CD14-positive monocyte (primary cell): ENCODE data around the gene COL25A1. TPM values are rescaled to one million over a fixed set of nuclear protein-coding genes. Genes with fewer than 3 reads are reported as not detected.

Source experiments
- DNase-seq, 3 donors: peaks; one replicate each; pipeline ENCODE4 v3.0.0-alpha.2; 2011 to 2022
- H2AFZ ChIP-seq: 2 replicates; pipeline ENCODE4 v1.6.0; 2012; ENCODE audit warnings: mild to moderate bottlenecking, low read depth, low read length, inconsistent platforms; ENCODE audit not compliant: insufficient read depth, poor library complexity, severe bottlenecking
- H3K27ac ChIP-seq, 2 donors: 1 replicate in 1 of 2; 2 replicates in 1 of 2; pipeline ENCODE4 v1.5.1; 2012 to 2013; ENCODE audit warnings: low read length in 2 of 2, control low read depth in 1 of 2, inconsistent platforms in 1 of 2, low read depth in 1 of 2, mild to moderate bottlenecking in 1 of 2
- H3K27me3 ChIP-seq, 2 donors: one replicate each; pipeline versions ENCODE4 v1.6.0 to v1.6.1; 2011 to 2013; ENCODE audit warnings: low read length in 2 of 2; ENCODE audit not compliant: control insufficient read depth in 2 of 2, insufficient read depth in 2 of 2
- H3K36me3 ChIP-seq, 2 donors: replicated peaks in 1 of 2; 1 replicate in 1 of 2; 2 replicates in 1 of 2; pipeline versions ENCODE4 v1.5.1 to v1.6.1; 2012 to 2013; ENCODE audit warnings: low read length in 2 of 2, control low read depth in 1 of 2, inconsistent platforms in 1 of 2, mild to moderate bottlenecking in 1 of 2; ENCODE audit not compliant: insufficient read depth in 2 of 2, control insufficient read depth in 1 of 2
- H3K4me1 ChIP-seq, 2 donors: 1 replicate in 1 of 2; 2 replicates in 1 of 2; pipeline versions ENCODE4 v1.5.1 to v1.6.1; 2012 to 2013; ENCODE audit warnings: low read length in 2 of 2, control low read depth in 1 of 2, inconsistent platforms in 1 of 2, mild to moderate bottlenecking in 1 of 2, moderate library complexity in 1 of 2; ENCODE audit not compliant: insufficient read depth in 2 of 2, control insufficient read depth in 1 of 2
- H3K4me2 ChIP-seq: replicated peaks from 2 replicates; pipeline ENCODE3; 2012; ENCODE audit warnings: low read length, moderate library complexity, mild to moderate bottlenecking; ENCODE audit not compliant: poor library complexity, severe bottlenecking; ENCODE audit errors: extremely low read depth
- H3K4me3 ChIP-seq, 3 experiments: fragments of 200-600 bp in 1 of 3; sonication (generic) in 1 of 3; replicated peaks in 1 of 3; 1 replicate in 2 of 3; 2 replicates in 1 of 3; pipeline ENCODE4 v1.5.1; 2011 to 2013; ENCODE audit warnings: low read length in 3 of 3, mild to moderate bottlenecking in 3 of 3, control low read depth in 2 of 3, low read depth in 2 of 3, inconsistent platforms in 1 of 3, moderate library complexity in 1 of 3
- H3K79me2 ChIP-seq: 2 replicates; pipeline ENCODE4 v1.6.0; 2012; ENCODE audit warnings: mild to moderate bottlenecking, control low read depth, inconsistent platforms, low read length, moderate library complexity; ENCODE audit not compliant: insufficient read depth
- H3K9ac ChIP-seq: 2 replicates; pipeline ENCODE4 v1.6.0; 2017; ENCODE audit warnings: low read length, mild to moderate bottlenecking; ENCODE audit not compliant: insufficient read depth, poor library complexity, severe bottlenecking
- H3K9me3 ChIP-seq, 2 donors: replicated peaks in 1 of 2; 1 replicate in 1 of 2; 2 replicates in 1 of 2; pipeline versions ENCODE4 v1.5.1 to v1.6.1; 2012 to 2013; ENCODE audit warnings: low read length in 2 of 2, control low read depth in 1 of 2; ENCODE audit not compliant: control insufficient read depth in 1 of 2, insufficient read depth in 1 of 2
- H4K20me1 ChIP-seq: 2 replicates; pipeline ENCODE4 v1.6.0; 2012; ENCODE audit warnings: mild to moderate bottlenecking, low read length, control low read depth, moderate library complexity; ENCODE audit not compliant: insufficient read depth
- H3K27ac Mint-ChIP-seq, 7 donors: one replicate each; pipeline ENCODE4 v1.8.0; 2020; ENCODE audit warnings: mild to moderate bottlenecking in 7 of 7, mixed read lengths in 7 of 7, moderate library complexity in 6 of 7, inconsistent platforms in 2 of 7
- H3K27me3 Mint-ChIP-seq, 3 donors: one replicate each; pipeline ENCODE4 v1.8.0; 2021 to 2022; ENCODE audit warnings: low read depth in 3 of 3, mild to moderate bottlenecking in 3 of 3, mixed read lengths in 3 of 3, moderate library complexity in 3 of 3, inconsistent platforms in 1 of 3
- H3K36me3 Mint-ChIP-seq, 2 donors: one replicate each; pipeline ENCODE4 v1.8.0; 2020; ENCODE audit warnings: mixed read lengths in 2 of 2, inconsistent platforms in 1 of 2, mild to moderate bottlenecking in 1 of 2
- H3K4me1 Mint-ChIP-seq: one replicate; pipeline ENCODE4 v1.8.0; 2020; ENCODE audit warnings: mild to moderate bottlenecking, mixed read lengths
- H3K4me3 Mint-ChIP-seq, 2 donors: one replicate each; pipeline ENCODE4 v1.8.0; 2020; ENCODE audit warnings: mild to moderate bottlenecking in 2 of 2, mixed read lengths in 2 of 2, moderate library complexity in 1 of 2
- H3K9me3 Mint-ChIP-seq, 7 donors: one replicate each; pipeline ENCODE4 v1.8.0; 2020 to 2022; ENCODE audit warnings: mixed read lengths in 7 of 7, mild to moderate bottlenecking in 6 of 7, moderate library complexity in 6 of 7, inconsistent platforms in 2 of 7
- WGBS: methylation state at CpG from one replicate; pipeline ENCODE4 v1.1.5; 2013; ENCODE audit warnings: missing lambda C conversion rate; ENCODE audit not compliant: insufficient coverage; 5-methylcytosine and 5-hydroxymethylcytosine counted together
- intact Hi-C, 2 donors: fragments of 100-400 bp; cut with micrococcal nuclease; formaldehyde crosslinking; loops; one replicate each; pipeline versions ENCODE4 v1.15.0 to v1.15.1; 2023
- polyA plus RNA-seq, 3 donors: library from polyadenylated mRNA; depleted of rRNA in 1 of 3; unstranded in 2 of 3; stranded (reverse) in 1 of 3; fragments of 300-500 nt in 2 of 3; fragments of >200 nt in 1 of 3; fragmentation: Illumina TruSeq in 2 of 3; gene quantifications; 1 replicate in 2 of 3; 2 replicates in 1 of 3; pipeline ENCODE4 v1.2.3, GENCODE V29; 2012 to 2021
- TF ChIP-seq, protein P1 (sequence below): fragments of 200-600 bp; IDR thresholded peaks from one replicate; pipeline ENCODE4 v1.8.0; 2022; ENCODE audit warnings: antibody characterized with exemption, mild to moderate bottlenecking

Gene COL25A1
- polyA plus RNA-seq, 3 donors, result not detected

GRCh38 chr4:108762559-108763225 lies 539.8 kb downstream of the COL25A1 start, which contains the start of gene ETNPPL:
TSS of gene ETNPPL (minus strand) at chr4:108763053. CDS start at chr4:108762898, 155 bp downstream.
- no peak within 1 kb of the TSS for H3K9ac ChIP-seq
- no peaks in the 10 kb centered on the region for H3K36me3 ChIP-seq
- intact Hi-C loops, result no loop called here
- under 1% methylated on average over 55 of the region's 61 CpGs for WGBS
- H3K79me2 ChIP-seq, result no peaks in the 10 kb centered on the region
- Mint-ChIP-seq H3K4me1 (peaks cover 13% of the 10 kb centered on the region), H3K27me3 (peaks cover 37 to 56% (median 54%) of the 10 kb centered on the region in 3 donors), H3K27ac (no peak within 1 kb of the TSS), H3K4me3 (peak within 1 kb of the TSS; percentile 60 to 89), H3K9me3 (peaks cover 0 to 21% (median 16%) of the 10 kb centered on the region in 7 donors), H3K36me3 (peaks cover 0 to 6% of the 10 kb centered on the region in 2 donors)
- H3K9me3 ChIP-seq, result no peaks in the 10 kb centered on the region
- TF ChIP-seq, protein P1, sequence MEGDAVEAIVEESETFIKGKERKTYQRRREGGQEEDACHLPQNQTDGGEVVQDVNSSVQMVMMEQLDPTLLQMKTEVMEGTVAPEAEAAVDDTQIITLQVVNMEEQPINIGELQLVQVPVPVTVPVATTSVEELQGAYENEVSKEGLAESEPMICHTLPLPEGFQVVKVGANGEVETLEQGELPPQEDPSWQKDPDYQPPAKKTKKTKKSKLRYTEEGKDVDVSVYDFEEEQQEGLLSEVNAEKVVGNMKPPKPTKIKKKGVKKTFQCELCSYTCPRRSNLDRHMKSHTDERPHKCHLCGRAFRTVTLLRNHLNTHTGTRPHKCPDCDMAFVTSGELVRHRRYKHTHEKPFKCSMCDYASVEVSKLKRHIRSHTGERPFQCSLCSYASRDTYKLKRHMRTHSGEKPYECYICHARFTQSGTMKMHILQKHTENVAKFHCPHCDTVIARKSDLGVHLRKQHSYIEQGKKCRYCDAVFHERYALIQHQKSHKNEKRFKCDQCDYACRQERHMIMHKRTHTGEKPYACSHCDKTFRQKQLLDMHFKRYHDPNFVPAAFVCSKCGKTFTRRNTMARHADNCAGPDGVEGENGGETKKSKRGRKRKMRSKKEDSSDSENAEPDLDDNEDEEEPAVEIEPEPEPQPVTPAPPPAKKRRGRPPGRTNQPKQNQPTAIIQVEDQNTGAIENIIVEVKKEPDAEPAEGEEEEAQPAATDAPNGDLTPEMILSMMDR, result no peak
- H2AFZ ChIP-seq, result peak within 1 kb of the TSS; percentile 53
- peak within 1 kb of the TSS in 1 of 3 experiments; percentile 53 for H3K4me3 ChIP-seq
- H3K27me3 ChIP-seq, result peaks cover 31 to 55% of the 10 kb centered on the region in 2 donors
- peak within 1 kb of the TSS; percentile 65 for H3K4me2 ChIP-seq
- DNase-seq, result no peak
- H3K27ac ChIP-seq, result no peak within 1 kb of the TSS
- no peaks in the 10 kb centered on the region for H4K20me1 ChIP-seq
- peaks cover 2 to 9% of the 10 kb centered on the region in 2 donors for H3K4me1 ChIP-seq

Other genes starting within 250 kb of the COL25A1 start
- gene SEC24B, start 131.2 kb upstream of the COL25A1 start, polyA plus RNA-seq, result 10 to 100 TPM in 2 of 3 donors, 1 to 10 TPM in 1; 8.0 to 27.4 (median 11.8) TPM